Measurements from ENCODE around the gene MCU. TPM values are rescaled to one million over a fixed set of nuclear protein-coding genes. Genes with fewer than 3 reads are reported as not detected.

Gene MCU
- total and polyA plus RNA-seq, 2 experiments from 2014 or later, result 14.9 to 22.8 TPM

- no peak overlapping the region for H3K4me3 ChIP-seq
- DNase-seq (ENCODE audit: low read depth in 1 of 2, low spot score in 1 of 2), result no peak
- no peaks in the 10 kb centered on the region for H3K9me3 ChIP-seq (ENCODE audit: low read depth)
- no peaks in the 10 kb centered on the region for H3K36me3 ChIP-seq
- TF ChIP-seq, protein P1, sequence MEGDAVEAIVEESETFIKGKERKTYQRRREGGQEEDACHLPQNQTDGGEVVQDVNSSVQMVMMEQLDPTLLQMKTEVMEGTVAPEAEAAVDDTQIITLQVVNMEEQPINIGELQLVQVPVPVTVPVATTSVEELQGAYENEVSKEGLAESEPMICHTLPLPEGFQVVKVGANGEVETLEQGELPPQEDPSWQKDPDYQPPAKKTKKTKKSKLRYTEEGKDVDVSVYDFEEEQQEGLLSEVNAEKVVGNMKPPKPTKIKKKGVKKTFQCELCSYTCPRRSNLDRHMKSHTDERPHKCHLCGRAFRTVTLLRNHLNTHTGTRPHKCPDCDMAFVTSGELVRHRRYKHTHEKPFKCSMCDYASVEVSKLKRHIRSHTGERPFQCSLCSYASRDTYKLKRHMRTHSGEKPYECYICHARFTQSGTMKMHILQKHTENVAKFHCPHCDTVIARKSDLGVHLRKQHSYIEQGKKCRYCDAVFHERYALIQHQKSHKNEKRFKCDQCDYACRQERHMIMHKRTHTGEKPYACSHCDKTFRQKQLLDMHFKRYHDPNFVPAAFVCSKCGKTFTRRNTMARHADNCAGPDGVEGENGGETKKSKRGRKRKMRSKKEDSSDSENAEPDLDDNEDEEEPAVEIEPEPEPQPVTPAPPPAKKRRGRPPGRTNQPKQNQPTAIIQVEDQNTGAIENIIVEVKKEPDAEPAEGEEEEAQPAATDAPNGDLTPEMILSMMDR (IDR thresholded peaks at IDR 0.05; ENCODE audit: low read depth, low read length), result no peak
- H3K27ac ChIP-seq, result no peak overlapping the region
- no peaks in the 10 kb centered on the region for H3K27me3 ChIP-seq
- peaks cover 16% of the 10 kb centered on the region for H3K4me1 ChIP-seq (ENCODE audit: low read depth)
These were observed 50.1 kb downstream of the MCU start for GRCh38 chr10:72742092-72742491.

DNA sequence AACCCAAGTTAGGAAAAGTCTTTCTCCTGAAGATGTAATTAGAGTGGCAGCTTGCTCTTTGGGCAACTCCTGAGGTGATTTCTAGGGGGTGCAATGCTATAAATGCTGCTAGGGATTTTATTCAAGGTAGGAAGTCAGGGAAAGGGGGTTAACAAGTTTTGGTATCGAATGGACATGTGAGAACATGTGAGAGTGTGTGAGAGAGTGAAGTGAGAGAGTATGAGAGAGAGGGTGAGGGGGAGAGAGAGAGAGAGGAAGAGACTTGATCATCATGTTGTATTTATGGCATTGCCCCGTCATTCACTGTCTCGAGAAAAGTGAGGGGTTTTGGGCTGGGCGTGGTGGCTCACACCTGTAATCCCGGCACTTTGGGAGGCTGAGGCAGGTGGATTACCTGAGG, 50.9 kb downstream of the MCU start:
- H3K27ac ChIP-seq, result no peak overlapping the region
- DNase-seq (ENCODE audit: low read depth in 1 of 2, low spot score in 1 of 2), result no peak
- no peaks in the 10 kb centered on the region for H3K36me3 ChIP-seq
- no peaks in the 10 kb centered on the region for H3K27me3 ChIP-seq
- H3K9me3 ChIP-seq (ENCODE audit: low read depth), result no peaks in the 10 kb centered on the region
- no peak overlapping the region for H3K4me3 ChIP-seq
- TF ChIP-seq, protein P1 (IDR thresholded peaks at IDR 0.05; ENCODE audit: low read depth, low read length), result no peak
- peaks cover 16% of the 10 kb centered on the region for H3K4me1 ChIP-seq (ENCODE audit: low read depth)

GRCh38 chr10:72744566-72744965, 52.6 kb downstream of the MCU start:
- H3K4me3 ChIP-seq, result no peak overlapping the region

DNA sequence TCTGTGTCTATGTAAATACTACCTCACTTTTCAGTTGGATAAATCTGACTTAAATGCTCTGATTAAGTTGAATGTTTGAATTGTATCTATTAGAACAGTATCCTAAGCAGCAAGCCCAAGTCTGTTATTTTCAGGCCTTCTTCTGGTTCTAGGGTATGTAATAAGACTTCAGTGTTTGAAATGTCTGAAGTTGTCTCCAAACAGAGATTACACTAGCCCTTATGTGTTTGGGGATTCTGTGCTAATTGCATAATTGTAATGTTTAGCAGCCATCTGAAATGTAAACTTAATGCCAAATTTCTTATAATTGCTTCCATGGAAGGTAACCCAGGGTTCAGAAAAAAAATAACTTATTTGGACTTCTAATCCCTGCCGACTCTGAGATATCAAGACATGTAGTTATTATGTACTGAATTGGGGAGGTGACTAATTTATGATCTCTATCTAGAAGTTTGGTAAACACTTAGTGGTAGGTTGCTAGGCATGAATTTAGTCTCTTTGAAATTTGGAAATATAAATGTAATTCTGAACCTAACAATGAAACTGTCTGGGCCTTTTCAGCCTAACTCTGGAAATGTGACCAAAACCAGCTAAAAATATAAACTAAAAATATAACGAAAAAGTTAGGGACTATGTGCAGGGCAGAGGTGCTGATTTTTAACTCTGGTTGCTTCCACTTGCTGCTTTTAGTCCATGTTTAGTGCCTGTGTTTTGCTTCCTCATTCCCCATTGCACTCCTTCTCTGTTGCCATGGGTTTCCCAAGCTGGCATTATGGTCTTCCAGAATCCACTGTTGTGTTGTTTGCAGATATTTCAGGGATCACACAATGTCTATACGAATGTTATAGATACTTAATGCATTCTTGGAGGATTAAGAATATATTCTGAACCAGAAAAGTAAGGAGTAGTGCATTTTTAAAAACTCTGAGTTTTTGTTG, 54.8 kb downstream of the MCU start:
- no peaks in the 10 kb centered on the region for H3K36me3 ChIP-seq
- H3K4me3 ChIP-seq, result no peak overlapping the region
- DNase-seq (ENCODE audit: low read depth in 1 of 2, low spot score in 1 of 2), result no peak
- no peaks in the 10 kb centered on the region for H3K4me1 ChIP-seq (ENCODE audit: low read depth)
- no peaks in the 10 kb centered on the region for H3K9me3 ChIP-seq (ENCODE audit: low read depth)
- H3K27me3 ChIP-seq, result no peaks in the 10 kb centered on the region
- no peak overlapping the region for H3K27ac ChIP-seq
- TF ChIP-seq, protein P1 (IDR thresholded peaks at IDR 0.05; ENCODE audit: low read depth, low read length), result no peak

More at GRCh38 chr10:72744566-72744965, 52.6 kb downstream of the MCU start:
- Histone ChIP-seq H3K27me3 (no peaks in the 10 kb centered on the region), H3K36me3 (no peaks in the 10 kb centered on the region), H3K27ac (no peak overlapping the region), H3K4me1 (ENCODE audit: low read depth) (no peaks in the 10 kb centered on the region), H3K9me3 (ENCODE audit: low read depth) (no peaks in the 10 kb centered on the region)
- no peak for DNase-seq (ENCODE audit: low read depth in 1 of 2, low spot score in 1 of 2)
- TF ChIP-seq, protein P1 (IDR thresholded peaks at IDR 0.05; ENCODE audit: low read depth, low read length), result no peak

DNA sequence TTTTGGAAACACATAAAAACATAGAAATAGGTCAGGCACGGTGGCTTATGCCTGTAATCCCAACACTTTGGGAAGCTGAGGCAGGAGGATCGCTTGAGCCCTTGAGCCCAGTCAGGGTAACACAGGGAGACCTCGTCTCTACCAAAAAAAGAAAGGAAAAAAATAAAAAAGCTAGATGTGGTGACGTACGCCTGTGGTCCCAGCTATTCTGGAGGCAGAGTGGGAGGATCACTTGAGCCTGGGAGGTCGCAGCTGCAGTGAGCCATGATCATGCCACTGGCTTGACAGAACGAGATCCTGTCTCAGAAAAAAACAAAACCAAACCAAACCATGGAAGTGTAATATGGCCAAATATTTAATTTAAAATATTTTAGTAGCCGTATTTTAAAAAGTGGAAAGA, 55.6 kb downstream of the MCU start:
- Histone ChIP-seq H3K4me3 (no peak overlapping the region), H3K36me3 (no peaks in the 10 kb centered on the region), H3K4me1 (ENCODE audit: low read depth) (no peaks in the 10 kb centered on the region), H3K9me3 (ENCODE audit: low read depth) (no peaks in the 10 kb centered on the region), H3K27me3 (no peaks in the 10 kb centered on the region), H3K27ac (no peak overlapping the region)
- TF ChIP-seq, protein P1 (IDR thresholded peaks at IDR 0.05; ENCODE audit: low read depth, low read length), result no peak
- no peak for DNase-seq (ENCODE audit: low read depth in 1 of 2, low spot score in 1 of 2)
